Skin of body (tissue), 2 donors: ENCODE measurements around the gene C20orf144. TPM values are rescaled to one million over a fixed set of nuclear protein-coding genes. Genes with fewer than 3 reads are reported as not detected.
"Not testable (repeated sequence)": the region's sequence is repeated elsewhere in the genome, so short reads cannot be mapped to it uniquely, and the experiment has no call there.

Experiments used
- DNase-seq: peaks from one replicate; lab custom pipeline; 2025; lab: John Stamatoyannopoulos, UW
- total RNA-seq: library from RNA; depleted of rRNA; stranded (reverse); fragments of >200 nt; gene quantifications from one replicate; pipeline ENCODE4 v1.2.3, GENCODE V29; 2014

The C20orf144 gene
- total RNA-seq, 1 donor from 2014 or later, result not detected

DNA sequence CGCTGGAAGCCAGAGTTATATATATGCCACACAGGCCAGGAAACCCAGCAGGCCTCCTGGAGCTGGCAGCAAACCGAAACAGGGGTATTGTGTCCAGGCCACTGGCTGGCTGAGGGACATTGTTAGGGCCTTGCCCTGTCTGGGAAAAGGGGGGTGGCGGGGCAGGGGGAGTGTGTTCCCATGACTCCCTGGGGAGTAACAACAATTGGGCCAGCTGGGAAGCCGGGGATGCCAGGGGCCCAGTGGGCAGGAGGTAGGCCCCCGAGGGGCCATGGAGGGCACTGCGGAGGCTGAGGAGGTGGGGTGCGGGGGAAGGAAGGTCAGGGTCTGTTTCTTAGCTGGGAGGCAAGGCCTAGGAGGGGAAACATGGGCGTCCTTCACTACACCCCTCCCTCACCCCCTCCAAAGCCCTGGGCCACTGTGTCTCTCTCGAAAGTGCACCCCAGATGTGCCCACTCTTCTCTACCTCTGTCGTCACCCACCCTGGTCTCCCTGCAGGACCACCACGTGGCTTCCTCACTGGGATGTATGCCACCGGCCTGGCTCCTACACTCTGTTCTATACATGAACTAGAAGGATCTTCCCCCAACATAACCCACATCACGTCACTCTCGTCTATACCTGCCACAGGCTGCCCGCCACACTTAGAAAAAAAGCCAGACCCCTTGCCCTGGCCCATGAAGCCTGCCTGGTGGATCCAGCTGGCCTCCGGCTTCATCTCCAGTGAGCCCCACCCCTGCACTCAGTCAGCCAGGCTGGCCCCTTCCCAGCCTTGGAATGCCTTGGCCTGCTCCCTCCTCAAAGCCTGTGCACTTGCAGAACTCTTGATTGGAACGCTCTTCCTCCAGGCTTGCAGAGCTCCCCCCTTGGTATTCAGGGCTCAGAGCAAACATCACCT lies 31.9 kb downstream of the C20orf144 start:
- DNase-seq, result peak; percentile 35

DNA sequence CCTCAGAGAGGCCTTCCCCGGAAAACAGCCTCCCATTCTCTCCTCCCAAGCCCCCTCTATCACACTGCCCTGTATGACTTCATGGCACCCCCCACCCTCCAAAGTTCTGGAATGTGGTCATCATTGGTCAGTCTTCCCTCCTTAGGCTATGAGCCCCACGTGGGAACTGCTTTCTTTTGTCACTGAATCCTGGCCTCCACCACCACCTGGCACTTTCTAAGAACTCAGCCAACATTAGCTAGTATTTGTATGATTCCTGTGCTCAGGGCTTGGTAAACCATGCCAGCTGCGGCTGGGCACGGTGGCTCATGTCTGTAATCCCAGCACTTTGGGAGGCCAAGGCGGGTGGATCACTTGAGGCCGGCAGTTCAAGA lies 32.5 kb downstream of the C20orf144 start:
- DNase-seq, result no peak

DNA sequence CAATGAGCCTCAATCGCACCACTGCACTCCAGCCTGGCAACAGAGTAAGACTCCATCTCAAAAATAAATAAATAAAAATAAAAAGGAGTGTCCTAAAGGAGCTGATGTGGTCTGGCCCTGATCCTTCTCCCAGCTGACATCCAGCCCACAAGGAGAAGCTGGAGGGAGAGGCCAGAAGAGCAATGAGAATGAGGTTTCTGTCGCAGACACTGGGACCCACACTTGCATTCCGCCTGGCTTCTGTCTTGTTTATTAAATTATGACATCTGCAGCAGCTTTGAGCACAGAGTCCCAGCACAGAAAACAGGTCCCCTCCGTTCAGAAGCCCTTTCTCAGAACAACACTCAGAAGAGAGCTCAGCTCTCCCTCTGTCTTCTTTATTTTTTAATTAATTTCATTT lies 34.3 kb downstream of the C20orf144 start:
- DNase-seq, result no peak

DNA sequence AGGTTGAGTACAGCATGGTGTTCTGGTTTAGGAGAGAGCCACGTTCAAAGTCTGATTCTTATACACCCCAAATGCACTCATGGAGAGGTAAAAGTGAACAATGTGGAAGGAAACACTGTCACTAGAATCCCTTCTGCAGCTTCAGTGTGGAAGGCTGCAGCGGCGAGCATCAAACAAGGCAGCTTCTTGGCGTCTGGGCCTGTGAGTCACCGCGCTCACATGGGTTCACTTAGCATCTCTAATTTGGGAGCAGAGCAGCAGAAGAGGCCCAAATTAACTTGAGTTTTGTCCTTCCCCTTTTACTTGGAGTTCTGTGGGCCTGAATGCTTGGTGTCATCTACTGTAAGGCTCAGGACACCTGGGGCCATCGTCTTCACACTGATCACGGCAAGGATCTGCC lies 35.0 kb downstream of the C20orf144 start:
- peak; percentile 86 for DNase-seq

DNA sequence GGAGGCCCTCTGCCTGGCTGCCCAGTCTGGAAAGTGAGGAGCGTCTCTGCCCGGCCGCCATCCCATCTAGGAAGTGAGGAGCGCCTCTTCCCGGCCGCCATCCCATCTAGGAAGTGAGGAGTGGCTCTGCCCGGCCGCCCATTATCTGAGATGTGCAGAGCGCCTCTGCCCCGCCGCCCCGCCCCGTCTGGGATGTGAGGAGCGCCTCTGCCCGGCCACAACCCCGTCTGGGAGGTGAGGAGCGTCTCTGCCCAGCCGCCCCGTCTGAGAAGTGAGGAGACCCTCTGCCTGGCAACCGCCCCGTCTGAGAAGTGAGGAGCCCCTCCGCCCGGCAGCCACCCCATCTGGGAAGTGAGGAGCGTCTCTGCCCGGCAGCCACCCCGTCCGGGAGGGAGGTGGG lies 36.8 kb downstream of the C20orf144 start:
- DNase-seq, result not testable (repeated sequence)

DNA sequence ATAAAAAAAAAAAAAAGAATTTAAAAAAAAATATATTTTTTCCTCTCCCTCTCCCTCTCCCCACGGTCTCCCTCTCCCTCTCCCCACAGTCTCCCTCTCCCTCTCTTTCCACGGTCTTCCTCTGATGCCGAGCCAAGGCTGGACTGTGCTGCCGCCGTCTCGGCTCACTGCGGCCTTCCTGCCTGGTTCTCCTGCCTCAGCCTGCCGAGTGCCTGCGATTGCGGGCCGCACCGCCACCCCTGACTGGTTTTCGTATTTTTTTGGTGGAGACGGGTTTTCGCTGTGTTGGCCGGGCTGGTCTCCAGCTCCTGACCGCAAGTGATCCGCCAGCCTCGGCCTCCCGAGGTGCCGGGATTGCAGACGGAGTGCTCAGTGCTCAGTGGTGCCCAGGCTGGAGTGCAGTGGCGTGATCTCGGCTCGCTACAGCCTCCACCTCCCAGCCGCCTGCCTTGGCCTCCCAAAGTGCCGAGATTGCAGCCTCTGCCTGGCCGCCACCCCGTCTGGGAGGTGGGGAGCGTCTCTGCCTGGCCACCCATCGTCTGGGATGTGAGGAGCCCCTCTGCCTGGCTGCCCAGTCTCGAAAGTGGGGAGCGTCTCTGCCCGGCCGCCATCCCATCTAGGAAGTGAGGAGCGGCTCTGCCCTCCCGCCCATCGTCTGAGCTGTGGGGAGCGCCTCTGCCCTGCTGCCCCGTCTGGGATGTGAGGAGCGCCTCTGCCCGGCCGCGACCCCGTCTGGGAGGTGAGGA lies 38.7 kb downstream of the C20orf144 start:
- not testable (repeated sequence) for DNase-seq

DNA sequence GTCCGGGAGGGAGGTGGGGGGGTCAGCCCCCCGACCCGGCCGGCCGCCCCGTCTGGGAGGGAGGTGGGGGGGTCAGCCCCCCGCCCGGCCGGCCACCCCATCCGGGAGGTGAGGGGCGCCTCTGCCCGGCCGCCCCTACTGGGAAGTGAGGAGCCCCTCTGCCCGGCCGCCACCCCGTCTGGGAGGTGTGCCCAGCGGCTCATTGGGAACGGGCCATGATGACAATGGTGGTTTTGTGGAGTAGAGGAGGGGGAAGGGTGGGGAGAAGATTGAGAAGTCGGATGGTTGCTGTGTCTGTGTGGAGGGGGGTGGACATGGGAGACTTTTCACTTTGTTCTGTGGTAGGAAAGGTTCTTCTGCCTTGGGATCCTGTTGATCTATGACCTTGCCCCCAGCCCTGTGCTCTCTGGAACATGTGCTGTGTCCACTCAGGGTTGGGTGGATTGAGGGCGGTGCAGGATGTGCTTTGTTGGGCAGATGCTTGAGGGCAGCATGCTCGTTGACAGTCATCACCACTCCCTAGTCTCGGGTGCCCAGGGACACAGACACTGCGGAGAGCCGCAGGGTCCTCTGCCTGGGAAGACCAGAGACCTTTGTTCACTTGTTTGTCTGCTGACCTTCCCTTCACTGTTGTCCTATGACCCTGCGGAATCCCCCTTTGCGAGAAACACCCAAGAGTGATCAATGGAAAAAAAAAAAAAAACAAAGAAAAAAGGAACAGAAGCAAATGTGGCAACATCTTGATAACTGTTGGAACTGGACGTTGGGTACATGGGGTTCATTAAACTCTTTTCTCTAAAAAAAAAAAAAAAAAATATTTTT lies 39.7 kb downstream of the C20orf144 start:
- DNase-seq, result no peak

DNA sequence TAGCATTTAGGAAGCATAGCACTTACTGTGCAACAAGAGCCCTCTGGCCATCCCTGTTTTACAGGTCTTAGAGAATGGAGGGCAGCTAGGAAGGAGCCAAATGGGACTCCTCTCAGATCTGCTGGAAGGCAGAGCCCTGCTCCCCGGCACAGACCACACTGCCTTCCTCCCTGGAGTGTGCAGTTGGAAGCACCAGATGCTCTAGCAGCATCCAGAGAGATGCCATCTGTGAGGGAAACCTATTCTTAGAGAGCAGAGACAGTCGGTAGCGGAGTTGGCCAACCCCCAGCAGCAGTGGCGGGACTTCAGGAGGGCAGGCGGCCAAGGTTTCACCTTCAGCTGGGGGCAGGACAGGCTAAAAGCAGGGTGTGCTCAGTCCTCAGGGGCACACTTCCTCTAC lies 40.7 kb downstream of the C20orf144 start:
- DNase-seq, result no peak

DNA sequence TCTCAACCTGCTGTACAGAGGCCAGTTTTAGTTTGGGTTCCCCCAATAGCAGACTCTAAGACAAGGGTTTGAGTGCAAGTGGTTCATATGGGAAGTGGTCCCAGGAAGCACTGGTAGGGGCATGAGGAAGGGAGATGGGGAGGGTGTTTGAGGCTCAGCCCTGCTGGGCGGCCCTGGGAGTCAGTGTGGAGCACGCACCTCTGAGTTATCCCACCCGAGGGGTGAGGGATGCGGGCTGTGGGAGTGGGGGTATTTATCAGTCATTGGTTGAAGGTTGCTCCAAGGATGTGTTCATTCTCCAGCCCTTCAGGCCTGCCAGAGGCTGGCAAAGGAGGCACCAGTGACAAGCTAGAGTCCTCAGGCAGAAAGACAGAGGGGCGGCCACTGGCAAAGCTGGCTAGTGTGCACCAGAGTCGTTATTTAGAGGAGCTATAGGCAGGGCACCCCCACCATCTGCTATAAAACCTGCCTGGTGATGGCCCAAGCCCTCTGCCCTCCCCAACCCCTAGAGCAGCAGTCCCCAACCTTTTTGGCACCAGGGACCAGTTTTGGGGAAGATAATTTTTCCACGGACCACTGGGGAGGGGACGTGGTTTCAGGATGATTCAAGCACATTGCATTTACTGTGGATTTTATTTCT lies 41.5 kb downstream of the C20orf144 start:
- DNase-seq, result no peak

DNA sequence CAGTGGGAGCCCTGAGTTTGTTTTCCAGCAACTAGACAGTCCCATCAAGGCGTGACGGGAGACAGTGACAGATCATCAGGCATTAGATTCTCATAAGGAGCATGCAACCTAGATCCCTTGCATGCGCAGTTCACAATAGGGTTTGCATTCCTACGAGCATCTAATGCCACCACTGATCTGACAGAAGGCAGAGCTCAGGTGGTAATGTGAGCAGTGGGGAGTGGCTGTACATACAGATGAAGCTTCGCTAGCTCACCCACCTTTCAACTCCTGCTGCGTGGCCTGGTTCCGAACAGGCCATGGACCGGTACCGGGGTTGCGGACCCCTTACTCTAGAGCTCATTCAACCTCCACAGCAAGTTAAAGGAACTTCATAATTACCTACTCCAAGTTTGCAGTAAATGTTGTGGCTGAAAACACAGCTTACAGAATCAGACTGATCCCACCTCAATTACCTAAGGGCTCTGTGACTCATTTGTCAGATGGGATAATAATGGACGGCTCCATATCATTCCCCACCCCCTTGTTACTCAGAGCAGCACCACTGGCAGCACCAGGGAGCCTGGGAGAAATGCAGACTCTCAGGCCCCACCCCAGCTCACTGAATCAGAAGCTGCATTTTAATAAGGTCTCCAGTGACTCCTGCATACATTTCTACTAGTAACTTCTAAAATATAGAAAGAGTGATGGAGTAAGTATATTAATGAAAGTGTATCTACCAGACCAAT lies 42.2 kb downstream of the C20orf144 start:
- DNase-seq, result no peak

DNA sequence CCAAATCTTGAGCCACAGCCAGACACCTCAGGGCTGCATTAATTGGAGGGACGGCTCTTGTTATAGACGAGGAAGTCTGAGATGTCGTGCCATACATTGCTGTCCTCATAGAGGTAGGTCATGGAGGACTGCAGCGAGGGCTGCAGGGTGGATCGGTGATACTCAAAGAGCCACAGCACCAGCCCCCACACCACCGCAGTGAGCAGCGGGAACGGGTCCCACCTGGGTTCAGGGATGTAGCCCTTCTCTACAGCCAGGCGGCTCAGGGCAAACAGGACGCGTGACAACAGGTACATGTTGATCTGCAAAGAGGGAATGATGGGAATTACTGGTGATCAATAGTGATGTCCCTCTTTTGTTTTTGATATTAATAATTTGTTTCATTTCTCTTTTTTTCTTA lies 45.5 kb downstream of the C20orf144 start:
- no peak for DNase-seq

DNA sequence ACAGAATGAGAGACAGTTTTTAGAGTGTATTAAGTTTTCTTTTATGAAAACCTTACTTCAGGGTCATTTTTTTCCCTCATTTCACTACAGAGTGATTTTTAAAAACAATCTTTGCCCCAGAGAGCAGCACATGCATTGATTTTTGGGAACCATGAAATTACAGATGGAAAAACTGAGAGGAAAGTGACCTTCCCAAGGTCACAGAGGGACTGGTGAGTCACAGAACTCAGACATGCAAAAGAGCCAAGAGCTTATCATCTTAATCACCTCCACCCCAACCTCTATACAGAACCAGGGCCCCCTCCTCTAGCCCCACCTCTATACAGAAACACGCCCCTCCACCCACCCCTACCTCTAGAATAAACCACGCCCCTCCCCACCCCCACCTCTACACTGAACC lies 47.3 kb downstream of the C20orf144 start:
- DNase-seq, result no peak

DNA sequence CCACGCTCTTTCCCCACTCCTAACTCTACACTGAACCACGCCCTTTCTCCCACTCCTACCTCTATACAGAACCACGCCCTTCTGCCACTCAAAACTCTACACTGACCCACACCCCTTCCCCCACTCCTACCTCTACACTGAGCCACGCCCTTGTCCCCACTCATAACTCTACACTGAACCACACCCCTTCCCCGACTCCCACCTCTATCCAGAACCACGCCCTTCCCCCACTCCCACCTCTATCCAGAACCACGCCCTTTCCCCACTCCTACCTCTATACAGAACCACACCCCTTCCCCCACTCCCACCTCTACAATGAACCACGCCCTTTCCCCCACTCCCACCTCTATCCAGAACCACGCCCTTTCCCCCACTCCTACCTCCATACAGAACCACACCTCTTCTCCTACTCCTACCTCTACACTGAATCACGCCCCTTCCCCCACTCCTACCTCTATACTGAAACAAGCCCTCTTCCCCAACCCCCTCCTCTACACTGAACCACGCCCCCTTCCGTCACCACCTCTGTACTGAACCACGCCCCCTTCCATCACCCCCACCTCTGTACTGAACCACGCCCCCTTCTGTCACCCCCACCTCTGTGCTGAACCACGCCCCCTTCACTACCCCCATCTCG lies 47.9 kb downstream of the C20orf144 start:
- no peak for DNase-seq

DNA sequence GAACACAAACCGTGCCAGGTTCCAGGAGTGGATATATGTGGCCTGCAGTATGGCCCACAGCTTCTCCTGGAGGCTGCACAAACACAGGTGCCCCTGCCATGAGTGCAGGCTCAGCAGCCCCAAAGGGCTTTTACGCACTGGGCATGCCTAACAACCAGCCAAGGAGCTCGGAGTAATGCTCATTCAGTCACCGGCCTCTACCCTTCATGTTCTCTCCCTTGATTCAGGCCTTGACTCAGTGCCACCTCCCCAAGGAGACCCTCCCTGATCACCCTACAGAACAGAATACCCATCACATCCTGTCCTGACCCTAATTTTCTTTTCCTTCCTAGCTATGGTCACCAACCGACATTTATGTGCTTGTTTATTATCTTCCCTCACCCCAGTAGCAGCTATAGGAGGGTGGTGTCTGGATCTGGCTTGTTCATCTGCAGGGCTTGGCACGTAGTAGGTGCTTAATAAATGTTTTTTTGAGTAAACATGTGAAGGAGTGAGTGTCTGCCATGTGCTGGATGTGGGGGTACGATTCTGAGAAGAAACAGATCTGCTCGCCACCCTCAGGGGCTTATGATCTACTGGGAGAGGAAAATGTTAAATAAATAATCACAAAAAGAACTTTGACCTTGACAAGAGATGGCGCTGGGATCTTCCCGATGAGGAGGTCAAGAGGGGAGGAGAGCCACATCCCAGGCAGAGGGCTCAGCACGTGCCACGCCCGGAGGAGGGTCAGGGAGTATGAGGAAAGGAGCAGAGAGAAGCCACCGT lies 48.7 kb downstream of the C20orf144 start:
- no peak for DNase-seq

DNA sequence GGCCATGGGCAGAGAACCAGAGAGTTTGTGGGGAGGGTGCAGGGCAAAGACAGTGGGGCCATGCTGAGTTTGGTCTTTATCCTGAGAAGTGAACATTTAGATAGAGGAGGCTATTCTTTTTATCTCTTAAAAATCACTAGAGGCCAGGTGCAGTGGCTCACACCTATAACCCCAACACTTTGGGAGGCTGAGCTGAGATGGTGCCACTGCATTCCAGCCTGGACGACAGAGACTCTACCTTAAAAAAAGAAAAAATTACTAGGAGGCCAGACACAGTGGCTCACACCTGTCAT lies 49.3 kb downstream of the C20orf144 start:
- DNase-seq, result no peak
